Measurements from ENCODE around the gene FOXD3. TPM values are rescaled to one million over a fixed set of nuclear protein-coding genes. Genes with fewer than 3 reads are reported as not detected.

The FOXD3 gene
- total RNA-seq, 1 experiment from 2014 or later, result 25.8 TPM

GRCh38 chr1:63307196-63307794 lies 15.1 kb upstream of the FOXD3 start:
- no peak overlapping the region for H2BK120ac ChIP-seq (ENCODE audit: low read depth, low read length, poor library complexity, severe bottlenecking)
- no peak overlapping the region for H4K91ac ChIP-seq (ENCODE audit: insufficient read length, low read depth, low read length)
- H3K79me1 ChIP-seq (ENCODE audit: insufficient read depth, low read depth, low read length, poor library complexity, severe bottlenecking), result no peaks in the 10 kb centered on the region
- H3K14ac ChIP-seq (ENCODE audit: insufficient read depth, low read length), result no peak overlapping the region
- peaks cover 3% of the 10 kb centered on the region; the same call in 1 of the 2 replicates for H3K4me1 ChIP-seq (ENCODE audit: insufficient read depth, low read length)
- H2AK5ac ChIP-seq (ENCODE audit: insufficient read length, low read length), result no peak overlapping the region
- no peak overlapping the region for H2AFZ ChIP-seq (ENCODE audit: low read length)
- no peak overlapping the region for H2BK5ac ChIP-seq (ENCODE audit: insufficient read length, low read length)
- no peak overlapping the region for H4K8ac ChIP-seq (replicated peaks; ENCODE audit: insufficient read length, low read depth, low read length)
- H3T11ph ChIP-seq (ENCODE audit: low read length), result no peak overlapping the region
- no peaks in the 10 kb centered on the region for H3K79me2 ChIP-seq (ENCODE audit: insufficient read depth, low read length)
- no peak overlapping the region for H3K4me3 Mint-ChIP-seq
- H4K20me1 ChIP-seq (ENCODE audit: control insufficient read depth, insufficient read depth, insufficient read length), result no peaks in the 10 kb centered on the region
- peaks cover 0 to 23% (median 6%) of the 10 kb centered on the region in 3 experiments; a peak in 5 of 7 replicates for H3K36me3 Mint-ChIP-seq (ENCODE audit: insufficient read depth in 1 of 3, low read depth in 3 of 3)
- TF ChIP-seq CTCF (conservative IDR thresholded peaks at IDR 0.05), result no peak
- H3K9ac ChIP-seq (ENCODE audit: extremely low read depth, insufficient read length, low read length), result no peak overlapping the region
- WGBS (ENCODE audit: extremely low coverage, insufficient read length, low lambda C conversion rate), result no CpG with 5 or more reads among the region's 1 CpG
- no peak overlapping the region for H2BK12ac ChIP-seq (ENCODE audit: insufficient read length, low read depth, low read length)
- no peaks in the 10 kb centered on the region for H3K27me3 ChIP-seq (ENCODE audit: insufficient read depth, low read length)
- peaks cover 32 to 33% of the 10 kb centered on the region in 2 experiments for H3K4me1 Mint-ChIP-seq
- H3K9me3 ChIP-seq (ENCODE audit: control insufficient read depth, low read depth, low read length), result no peaks in the 10 kb centered on the region
- no peak overlapping the region for H3K4ac ChIP-seq (ENCODE audit: low read depth, low read length)
- DNase-seq, result no peak
- no peak overlapping the region for H3K18ac ChIP-seq (ENCODE audit: insufficient read length, low read depth, low read length)
- H3K23ac ChIP-seq (ENCODE audit: insufficient read length, low read depth, low read length), result no peak overlapping the region
- peaks cover 0 to 6% of the 10 kb centered on the region in 2 experiments; a peak in 3 of 5 replicates for H3K9me3 Mint-ChIP-seq
- no peak overlapping the region for H3K56ac ChIP-seq (ENCODE audit: insufficient read length, low read depth, low read length)
- no peak overlapping the region for H3K27ac Mint-ChIP-seq
- no peak overlapping the region for H3K4me2 ChIP-seq (ENCODE audit: insufficient read depth, insufficient read length, low read length)
- H3K27me3 Mint-ChIP-seq (ENCODE audit: low read depth), result no peaks in the 10 kb centered on the region; the same call in 1 of the 2 replicates
- no peak overlapping the region for H2BK15ac ChIP-seq (ENCODE audit: low read depth, low read length)
- H4K5ac ChIP-seq (ENCODE audit: insufficient read length, low read depth, low read length), result no peak overlapping the region
- no peak overlapping the region for H2BK20ac ChIP-seq (ENCODE audit: low read depth, low read length, poor library complexity, severe bottlenecking)
- no peak overlapping the region for H3K27ac ChIP-seq (ENCODE audit: insufficient read length, low read depth, low read length)
- H3K23me2 ChIP-seq (ENCODE audit: insufficient read length, low read depth, low read length, poor library complexity, severe bottlenecking), result no peaks in the 10 kb centered on the region

Data from H9 (cell line).